Measurements from ENCODE around the gene CRYBG2.
A peak's percentile ranks its signal among the peaks of the same experiment; 100 is the strongest.

CRYBG2 gene

GRCh38 chr1:26327956-26328362, 26.0 kb downstream of the CRYBG2 start:
- DNase-seq (ENCODE audit: extremely low spot score) = no peak
- CTCF ChIA-PET = interaction anchor here (1.1 to 1.5 kb wide), 4 partner anchors 13 to 158 kb away, joined by 3 to 7 read pairs (median 3); partner anchors contain the start of gene ZNF593

GRCh38 chr1:26324550-26324949, 29.4 kb downstream of the CRYBG2 start:
- CTCF ChIA-PET = interaction anchor here (21.1 kb wide), 1 partner anchor 40 kb away, joined by 690 read pairs; the partner anchor contains the start of gene SH3BGRL3
- POLR2A ChIA-PET = no interaction called here
- DNase-seq (ENCODE audit: extremely low spot score) = no peak
- TF ChIP-seq CTCF (IDR thresholded peaks at IDR 0.05; ENCODE audit: control extremely low read depth, extremely low read depth, low read depth, missing control alignments) = no peak

More at GRCh38 chr1:26327956-26328362, 26.0 kb downstream of the CRYBG2 start:
- no peak for TF ChIP-seq CTCF (IDR thresholded peaks at IDR 0.05; ENCODE audit: control extremely low read depth, extremely low read depth, low read depth, missing control alignments)
- POLR2A ChIA-PET = no interaction called here

- ChIA-PET CTCF (interaction anchor here (0.9 to 21.1 kb wide), 9 partner anchors 8 to 197 kb away, joined by 3 to 690 read pairs (median 17); partner anchors contain the start of genes SH3BGRL3, UBXN11 and ZNF593), POLR2A (interaction anchor here (0.5 to 0.6 kb wide), 2 partner anchors 51 to 1083 kb away, joined by 3 to 5 read pairs; no protein-coding TSS in a partner anchor)
These were observed 30.5 kb downstream of the CRYBG2 start for GRCh38 chr1:26323382-26323781.

GRCh38 chr1:26322042-26322331, 31.9 kb downstream of the CRYBG2 start:
- no peak for TF ChIP-seq CTCF (IDR thresholded peaks at IDR 0.05; ENCODE audit: control extremely low read depth, extremely low read depth, low read depth, missing control alignments)
- ChIA-PET POLR2A (interaction anchor here (1.0 to 1.6 kb wide), 3 partner anchors 8 to 37 kb away, joined by 3 to 4 read pairs (median 3); no protein-coding TSS in a partner anchor), CTCF (interaction anchor here (0.7 to 21.1 kb wide), 42 partner anchors 9 to 448 kb away, joined by 3 to 690 read pairs (median 6); partner anchors contain the start of genes C1orf232, CEP85, CNKSR1 and DHDDS)
- DNase-seq (ENCODE audit: extremely low spot score) = no peak

More at GRCh38 chr1:26323382-26323781, 30.5 kb downstream of the CRYBG2 start:
- TF ChIP-seq CTCF (IDR thresholded peaks at IDR 0.05; ENCODE audit: control extremely low read depth, extremely low read depth, low read depth, missing control alignments) = no peak
- no peak for DNase-seq (ENCODE audit: extremely low spot score)

GRCh38 chr1:26321315-26322041, 32.5 kb downstream of the CRYBG2 start:
- peak; percentile 87 for DNase-seq (ENCODE audit: extremely low spot score)
- ChIA-PET CTCF (interaction anchor here (0.7 to 21.1 kb wide), 42 partner anchors 10 to 447 kb away, joined by 3 to 690 read pairs (median 6); partner anchors contain the start of genes C1orf232, CEP85, CNKSR1 and DHDDS), POLR2A (interaction anchor here (0.6 to 1.6 kb wide), 4 partner anchors 8 to 494 kb away, joined by 3 to 4 read pairs (median 3); no protein-coding TSS in a partner anchor)
- TF ChIP-seq CTCF (IDR thresholded peaks at IDR 0.05; ENCODE audit: control extremely low read depth, extremely low read depth, low read depth, missing control alignments) = peak; percentile 96

GRCh38 chr1:26320896-26321295, 33.0 kb downstream of the CRYBG2 start:
- CTCF ChIA-PET = interaction anchor here (1.1 to 21.1 kb wide), 20 partner anchors 10 to 286 kb away, joined by 3 to 690 read pairs (median 11); partner anchors contain the start of genes C1orf232, CEP85, SH3BGRL3 and UBXN11
- no peak for TF ChIP-seq CTCF (IDR thresholded peaks at IDR 0.05; ENCODE audit: control extremely low read depth, extremely low read depth, low read depth, missing control alignments)
- POLR2A ChIA-PET = interaction anchor here (0.6 to 1.6 kb wide), 4 partner anchors 9 to 495 kb away, joined by 3 to 4 read pairs (median 3); no protein-coding TSS in a partner anchor
- no peak for DNase-seq (ENCODE audit: extremely low spot score)
